ENCODE data around the gene RNF151.

DNA sequence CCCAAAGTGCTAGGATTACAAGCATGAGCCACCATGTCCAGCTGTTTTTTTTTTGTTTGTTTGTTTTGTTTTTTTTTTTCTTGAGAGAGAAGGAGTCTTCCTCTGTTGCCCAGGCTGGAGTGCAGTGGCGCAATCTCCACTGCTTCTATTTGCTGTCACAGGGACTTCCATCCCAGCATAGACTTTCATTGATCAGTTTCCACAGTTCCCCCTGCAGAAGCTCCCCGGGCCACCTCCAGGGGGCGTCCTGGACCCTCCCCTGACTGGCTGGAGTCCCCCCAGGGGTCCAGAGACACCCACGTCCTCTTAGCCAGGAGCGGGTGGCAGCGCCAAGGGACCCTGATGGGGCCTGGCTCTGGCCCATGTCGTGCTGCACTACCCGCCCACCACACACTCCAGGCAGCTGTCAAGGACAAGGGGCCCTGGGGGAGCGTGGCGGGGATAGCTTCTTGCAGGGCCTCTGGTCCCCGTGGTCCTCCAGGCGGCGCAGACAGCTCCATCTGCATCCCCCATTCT is 49.8 kb downstream of the RNF151 start:
- TF ChIP-seq, protein P1, sequence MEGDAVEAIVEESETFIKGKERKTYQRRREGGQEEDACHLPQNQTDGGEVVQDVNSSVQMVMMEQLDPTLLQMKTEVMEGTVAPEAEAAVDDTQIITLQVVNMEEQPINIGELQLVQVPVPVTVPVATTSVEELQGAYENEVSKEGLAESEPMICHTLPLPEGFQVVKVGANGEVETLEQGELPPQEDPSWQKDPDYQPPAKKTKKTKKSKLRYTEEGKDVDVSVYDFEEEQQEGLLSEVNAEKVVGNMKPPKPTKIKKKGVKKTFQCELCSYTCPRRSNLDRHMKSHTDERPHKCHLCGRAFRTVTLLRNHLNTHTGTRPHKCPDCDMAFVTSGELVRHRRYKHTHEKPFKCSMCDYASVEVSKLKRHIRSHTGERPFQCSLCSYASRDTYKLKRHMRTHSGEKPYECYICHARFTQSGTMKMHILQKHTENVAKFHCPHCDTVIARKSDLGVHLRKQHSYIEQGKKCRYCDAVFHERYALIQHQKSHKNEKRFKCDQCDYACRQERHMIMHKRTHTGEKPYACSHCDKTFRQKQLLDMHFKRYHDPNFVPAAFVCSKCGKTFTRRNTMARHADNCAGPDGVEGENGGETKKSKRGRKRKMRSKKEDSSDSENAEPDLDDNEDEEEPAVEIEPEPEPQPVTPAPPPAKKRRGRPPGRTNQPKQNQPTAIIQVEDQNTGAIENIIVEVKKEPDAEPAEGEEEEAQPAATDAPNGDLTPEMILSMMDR (IDR thresholded peaks at IDR 0.05) = peak; percentile 8 to 20 (median 12)
- TF ChIP-seq POLR2A (IDR thresholded peaks at IDR 0.05) = no peak

Data from transverse colon (tissue), 3 donors.